Stomach (tissue), 9 donors: ENCODE measurements around the gene POC1A. TPM values are rescaled to one million over a fixed set of nuclear protein-coding genes. Genes with fewer than 3 reads are reported as not detected.

Source experiments
- DNase-seq, 2 donors: peaks; one replicate each; pipeline versions ENCODE4 v3.0.0 to v3.0.0-alpha.2; 2013 to 2019
- H3K27ac ChIP-seq, 5 donors: fragments of 200-600 bp in 4 of 5; sonication (generic) in 4 of 5; one replicate each; pipeline ENCODE4 v1.5.1; 2013 to 2019; ENCODE audit warnings: mild to moderate bottlenecking in 1 of 5, moderate library complexity in 1 of 5
- H3K27me3 ChIP-seq, 3 donors: fragments of 200-600 bp; sonication (generic); one replicate each; pipeline ENCODE4 v1.5.1; 2017 to 2019; ENCODE audit warnings: mixed run types in 1 of 3
- H3K36me3 ChIP-seq, 4 donors: fragments of 200-600 bp; sonication (generic); 1 replicate in 3 of 4; 2 replicates in 1 of 4; pipeline ENCODE4 v1.5.1; 2016 to 2019
- H3K4me1 ChIP-seq, 4 donors: fragments of 200-600 bp; sonication (generic); one replicate each; pipeline ENCODE4 v1.5.1; 2016 to 2019
- H3K4me3 ChIP-seq, 4 donors: fragments of 200-600 bp; sonication (generic) in 3 of 4; one replicate each; pipeline ENCODE4 v1.5.1; 2016 to 2019; ENCODE audit warnings: mild to moderate bottlenecking in 1 of 4
- H3K9me3 ChIP-seq, 4 donors: fragments of 200-600 bp; sonication (generic); one replicate each; pipeline ENCODE4 v1.5.1; 2016 to 2019
- CTCF ChIP-seq, 7 experiments: fragments of 450-650 bp in 4 of 7; fragments of 200-600 bp in 3 of 7; sonication (generic) in 3 of 7; IDR thresholded peaks; one replicate each; pipeline ENCODE4 v1.5.1; 2016 to 2019; ENCODE audit warnings: antibody characterized with exemption in 7 of 7, control low read depth in 2 of 7, mild to moderate bottlenecking in 1 of 7
- EP300 ChIP-seq: sonication (generic); formaldehyde crosslinking; IDR thresholded peaks from one replicate; pipeline ENCODE4 v1.6.1; 2017; ENCODE audit warnings: antibody characterized with exemption
- POLR2A ChIP-seq, 4 donors: fragments of 450-650 bp; IDR thresholded peaks; one replicate each; pipeline ENCODE4 v1.6.1; 2016; ENCODE audit warnings: antibody characterized with exemption in 4 of 4, control low read depth in 2 of 4, mild to moderate bottlenecking in 1 of 4, moderate library complexity in 1 of 4
- POLR2AphosphoS5 ChIP-seq, 3 donors: sonication (generic); formaldehyde crosslinking; IDR thresholded peaks; one replicate each; pipeline ENCODE4 v1.6.1; 2016; ENCODE audit warnings: antibody characterized with exemption in 3 of 3
- WGBS, 5 donors: extraction: QIAGEN DNeasy Blood & Tissue Kit in 3 of 5; methylation state at CpG; one replicate each; pipeline versions ENCODE4 v1.1.5 to v1.1.7; 2013 to 2018; 5-methylcytosine and 5-hydroxymethylcytosine counted together
- intact Hi-C: fragments of 100-400 bp; cut with DNase I; formaldehyde crosslinking; loops from one replicate; pipeline ENCODE4 v1.15.1; 2023; ENCODE audit warnings: low total_unique reads
- polyA plus RNA-seq, 3 donors: library from polyadenylated mRNA; stranded (reverse); fragments of 200-250 nt; gene quantifications; one replicate each; pipeline ENCODE4 v1.2.3, GENCODE V29; 2013
- total RNA-seq, 5 donors: library from RNA; depleted of rRNA; stranded (reverse); fragments of >200 nt; gene quantifications; one replicate each; pipeline versions ENCODE4 v1.1.0 to v1.2.3, GENCODE V29; 2014 to 2016
- donor health status: healthy with polysubstance abuse.
- donor health status: Bipolar disorder and iron deficiency.
- donor health status: healthy.

Gene POC1A
- total and polyA plus RNA-seq, 8 donors: 1.8 to 23.2 (median 3.5) TPM; not detected in 1

- H3K27me3 ChIP-seq: no peaks in the 10 kb centered on the region
- no peaks in the 10 kb centered on the region for H3K36me3 ChIP-seq
- H3K27ac ChIP-seq: no peak overlapping the region
- intact Hi-C loops: no loop called here
- TF ChIP-seq CTCF (IDR thresholded peaks at IDR 0.05) (no peak), POLR2A (IDR thresholded peaks at IDR 0.05) (no peak), EP300 (no peak), POLR2AphosphoS5 (IDR thresholded peaks at IDR 0.05) (no peak)
- peaks cover 12 to 20% (median 16%) of the 10 kb centered on the region in 4 donors for H3K4me1 ChIP-seq
- no peak overlapping the region for H3K4me3 ChIP-seq
- WGBS, 5 donors: 88 to 98% (median 95%) methylated on average over 6 of the region's 6 CpGs
- no peak for DNase-seq
- H3K9me3 ChIP-seq: no peaks in the 10 kb centered on the region
Observed at GRCh38 chr3:52185311-52185710, 31.1 kb upstream of the POC1A start.

- peak overlapping the region in 1 of 5 donors; percentile 15 for H3K27ac ChIP-seq
- WGBS, 5 donors: 89 to 94% (median 90%) methylated on average over 7 to 8 of the region's 8 CpGs
- intact Hi-C loops: no loop called here
Observed at GRCh38 chr3:52184690-52185089, 30.5 kb upstream of the POC1A start.

GRCh38 chr3:52183786-52184445 lies 29.7 kb upstream of the POC1A start:
- intact Hi-C loops: no loop called here
- H3K36me3 ChIP-seq: no peaks in the 10 kb centered on the region
- peak overlapping the region in 1 of 5 donors; percentile 15 for H3K27ac ChIP-seq
- 65 to 75% (median 69%) methylated on average over 7 of the region's 7 CpGs for WGBS, 5 donors
- peaks cover 0 to 7% (median 3%) of the 10 kb centered on the region in 4 donors for H3K4me1 ChIP-seq
- TF ChIP-seq CTCF (IDR thresholded peaks at IDR 0.05): no peak
- no peak for TF ChIP-seq EP300
- TF ChIP-seq POLR2A (IDR thresholded peaks at IDR 0.05): no peak
- TF ChIP-seq POLR2AphosphoS5 (IDR thresholded peaks at IDR 0.05): no peak
- DNase-seq: peak in 1 of 2 donors; percentile 40
- no peaks in the 10 kb centered on the region for H3K27me3 ChIP-seq
- no peaks in the 10 kb centered on the region for H3K9me3 ChIP-seq
- H3K4me3 ChIP-seq: no peak overlapping the region

More at GRCh38 chr3:52184690-52185089, 30.5 kb upstream of the POC1A start:
- Histone ChIP-seq H3K4me3 (no peak overlapping the region), H3K27me3 (no peaks in the 10 kb centered on the region), H3K9me3 (no peaks in the 10 kb centered on the region), H3K4me1 (peaks cover 6 to 14% (median 10%) of the 10 kb centered on the region in 4 donors), H3K36me3 (no peaks in the 10 kb centered on the region)
- no peak for DNase-seq
- no peak for TF ChIP-seq POLR2A (IDR thresholded peaks at IDR 0.05)

- Histone ChIP-seq H3K9me3 (no peaks in the 10 kb centered on the region), H3K36me3 (no peaks in the 10 kb centered on the region), H3K4me3 (no peak overlapping the region), H3K27ac (peak overlapping the region in 1 of 5 donors; percentile 20), H3K27me3 (no peaks in the 10 kb centered on the region), H3K4me1 (peaks cover 0 to under 1% (median under 1%) of the 10 kb centered on the region in 4 donors)
- TF ChIP-seq POLR2A (IDR thresholded peaks at IDR 0.05): no peak
- TF ChIP-seq CTCF (IDR thresholded peaks at IDR 0.05): no peak
- TF ChIP-seq EP300: no peak
- TF ChIP-seq POLR2AphosphoS5 (IDR thresholded peaks at IDR 0.05): no peak
- intact Hi-C loops: no loop called here
- no peak for DNase-seq
- WGBS, 5 donors: 83 to 93% (median 91%) methylated on average over 4 of the region's 4 CpGs
Observed at GRCh38 chr3:52182691-52183090, 28.5 kb upstream of the POC1A start.

GRCh38 chr3:52182196-52182595 lies 28.0 kb upstream of the POC1A start:
- DNase-seq: no peak
- intact Hi-C loops: no loop called here
- TF ChIP-seq CTCF (IDR thresholded peaks at IDR 0.05) (no peak), EP300 (no peak), POLR2AphosphoS5 (IDR thresholded peaks at IDR 0.05) (no peak), POLR2A (IDR thresholded peaks at IDR 0.05) (no peak)
- Histone ChIP-seq H3K36me3 (no peaks in the 10 kb centered on the region), H3K27ac (peak overlapping the region in 1 of 5 donors; percentile 20), H3K4me3 (no peak overlapping the region), H3K4me1 (peaks cover 0 to 6% (median 4%) of the 10 kb centered on the region in 4 donors), H3K27me3 (no peaks in the 10 kb centered on the region), H3K9me3 (no peaks in the 10 kb centered on the region)
- WGBS, 5 donors: 55 to 80% (median 71%) methylated on average over 1 to 5 of the region's 5 CpGs
